IMR-90 (cell line): ENCODE measurements around the gene HOXA5.

Experiments
- CHD1 ChIP-seq: IDR thresholded peaks from 2 replicates; pipeline ENCODE4 v1.6.1; 2012; ENCODE audit warnings: low read depth, low read length, improper control_type of control experiment
- POLR2A ChIP-seq: IDR thresholded peaks from 2 replicates; pipeline ENCODE4 v1.6.1; 2012; ENCODE audit warnings: mild to moderate bottlenecking, low read depth, low read length
- TF ChIP-seq, protein P1 (sequence below): conservative IDR thresholded peaks from 2 replicates; pipeline ENCODE4 v1.5.1; 2012; ENCODE audit warnings: mild to moderate bottlenecking, low read depth, low read length, improper control_type of control experiment

- TF ChIP-seq, protein P1, sequence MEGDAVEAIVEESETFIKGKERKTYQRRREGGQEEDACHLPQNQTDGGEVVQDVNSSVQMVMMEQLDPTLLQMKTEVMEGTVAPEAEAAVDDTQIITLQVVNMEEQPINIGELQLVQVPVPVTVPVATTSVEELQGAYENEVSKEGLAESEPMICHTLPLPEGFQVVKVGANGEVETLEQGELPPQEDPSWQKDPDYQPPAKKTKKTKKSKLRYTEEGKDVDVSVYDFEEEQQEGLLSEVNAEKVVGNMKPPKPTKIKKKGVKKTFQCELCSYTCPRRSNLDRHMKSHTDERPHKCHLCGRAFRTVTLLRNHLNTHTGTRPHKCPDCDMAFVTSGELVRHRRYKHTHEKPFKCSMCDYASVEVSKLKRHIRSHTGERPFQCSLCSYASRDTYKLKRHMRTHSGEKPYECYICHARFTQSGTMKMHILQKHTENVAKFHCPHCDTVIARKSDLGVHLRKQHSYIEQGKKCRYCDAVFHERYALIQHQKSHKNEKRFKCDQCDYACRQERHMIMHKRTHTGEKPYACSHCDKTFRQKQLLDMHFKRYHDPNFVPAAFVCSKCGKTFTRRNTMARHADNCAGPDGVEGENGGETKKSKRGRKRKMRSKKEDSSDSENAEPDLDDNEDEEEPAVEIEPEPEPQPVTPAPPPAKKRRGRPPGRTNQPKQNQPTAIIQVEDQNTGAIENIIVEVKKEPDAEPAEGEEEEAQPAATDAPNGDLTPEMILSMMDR: no peak
- TF ChIP-seq POLR2A (no peak), CHD1 (no peak)
Measured at GRCh38 chr7:27132214-27132613, 11.3 kb downstream of the HOXA5 start.
